ENCODE data around the gene PAX8.

PAX8 gene

GRCh38 chr2:113235347-113236226, 43.1 kb downstream of the PAX8 start:
- DNase-seq, result peak; percentile 41

- no peak for DNase-seq
Observed at GRCh38 chr2:113234721-113235346, 43.9 kb downstream of the PAX8 start.

- DNase-seq, result no peak
Observed at GRCh38 chr2:113233593-113234550, 44.8 kb downstream of the PAX8 start.

- DNase-seq, result no peak
Observed at GRCh38 chr2:113232740-113233139, 46.0 kb downstream of the PAX8 start.

GRCh38 chr2:113232123-113232522, 46.6 kb downstream of the PAX8 start:
- no peak for DNase-seq

GRCh38 chr2:113231064-113231463, 47.7 kb downstream of the PAX8 start:
- no peak for DNase-seq

- DNase-seq, result no peak
Observed at GRCh38 chr2:113230531-113230930, 48.2 kb downstream of the PAX8 start.

GRCh38 chr2:113229795-113230194, 48.9 kb downstream of the PAX8 start:
- no peak for DNase-seq

- no peak for DNase-seq
Observed at GRCh38 chr2:113228991-113229716, 49.6 kb downstream of the PAX8 start.

- DNase-seq, result no peak
Observed at GRCh38 chr2:113228351-113228750, 50.4 kb downstream of the PAX8 start.

- no peak for DNase-seq
Observed at GRCh38 chr2:113227698-113228097, 51.0 kb downstream of the PAX8 start.

- no peak for DNase-seq
Observed at GRCh38 chr2:113227290-113227689, 51.4 kb downstream of the PAX8 start.

GRCh38 chr2:113226462-113226861, 52.3 kb downstream of the PAX8 start:
- DNase-seq, result no peak

GRCh38 chr2:113225263-113226259, 53.2 kb downstream of the PAX8 start:
- DNase-seq, result no peak

GRCh38 chr2:113224647-113225236, 54.0 kb downstream of the PAX8 start:
- DNase-seq, result no peak

GRCh38 chr2:113223813-113224212, 54.9 kb downstream of the PAX8 start:
- DNase-seq, result no peak

- DNase-seq, result no peak
Observed at GRCh38 chr2:113221846-113222245, 56.9 kb downstream of the PAX8 start.

GRCh38 chr2:113220970-113221708, 57.6 kb downstream of the PAX8 start:
- no peak for DNase-seq

GRCh38 chr2:113219889-113220641, 58.7 kb downstream of the PAX8 start:
- no peak for DNase-seq

Data from activated CD4-positive, alpha-beta T cell treated with anti-CD3 and anti-CD28 coated beads, Interleukin-2, amount 50 U/mL, for 4 hours (primary cell).